ENCODE results near the gene PARP16.

Gene PARP16

DNA sequence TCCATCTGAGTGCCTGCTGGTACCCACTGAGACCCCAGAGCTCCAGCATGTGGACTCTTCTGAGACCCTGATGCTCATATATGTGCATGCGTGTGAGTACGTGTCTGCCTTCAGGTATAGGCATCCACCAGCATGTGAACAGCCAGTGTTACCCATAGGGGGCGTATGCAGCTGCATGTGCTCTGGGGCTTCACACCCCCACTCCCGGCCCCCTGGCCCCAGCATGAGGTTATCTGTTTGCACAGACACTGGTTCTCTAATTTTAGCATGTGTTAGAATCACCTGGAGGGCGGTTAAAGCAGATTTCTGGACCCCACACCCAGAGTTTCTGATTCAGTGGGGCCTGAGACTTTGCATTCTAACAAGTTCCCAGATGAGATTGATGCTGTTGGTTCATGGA, 74.6 kb downstream of the PARP16 start:
- Histone ChIP-seq H4K20me1 (ENCODE audit: insufficient read depth) (no peaks in the 10 kb centered on the region), H3K36me3 (ENCODE audit: insufficient read depth) (no peaks in the 10 kb centered on the region), H3K4me2 (no peak overlapping the region), H2AFZ (ENCODE audit: low read depth) (peak overlapping the region; percentile 34; the same call in 1 of the 2 replicates), H3K4me3 (IDR thresholded peaks at IDR 0.05; ENCODE audit: insufficient read depth, low read depth, low read length) (no peak overlapping the region), H3K27ac (no peak overlapping the region), H3K79me2 (ENCODE audit: insufficient read depth, low read depth) (no peaks in the 10 kb centered on the region), H3K9ac (no peak overlapping the region), H3K4me1 (ENCODE audit: low read depth, poor library complexity, severe bottlenecking) (no peaks in the 10 kb centered on the region), H3K27me3 (ENCODE audit: insufficient read depth, low read depth) (no peaks in the 10 kb centered on the region)
- TF ChIP-seq, protein P1, sequence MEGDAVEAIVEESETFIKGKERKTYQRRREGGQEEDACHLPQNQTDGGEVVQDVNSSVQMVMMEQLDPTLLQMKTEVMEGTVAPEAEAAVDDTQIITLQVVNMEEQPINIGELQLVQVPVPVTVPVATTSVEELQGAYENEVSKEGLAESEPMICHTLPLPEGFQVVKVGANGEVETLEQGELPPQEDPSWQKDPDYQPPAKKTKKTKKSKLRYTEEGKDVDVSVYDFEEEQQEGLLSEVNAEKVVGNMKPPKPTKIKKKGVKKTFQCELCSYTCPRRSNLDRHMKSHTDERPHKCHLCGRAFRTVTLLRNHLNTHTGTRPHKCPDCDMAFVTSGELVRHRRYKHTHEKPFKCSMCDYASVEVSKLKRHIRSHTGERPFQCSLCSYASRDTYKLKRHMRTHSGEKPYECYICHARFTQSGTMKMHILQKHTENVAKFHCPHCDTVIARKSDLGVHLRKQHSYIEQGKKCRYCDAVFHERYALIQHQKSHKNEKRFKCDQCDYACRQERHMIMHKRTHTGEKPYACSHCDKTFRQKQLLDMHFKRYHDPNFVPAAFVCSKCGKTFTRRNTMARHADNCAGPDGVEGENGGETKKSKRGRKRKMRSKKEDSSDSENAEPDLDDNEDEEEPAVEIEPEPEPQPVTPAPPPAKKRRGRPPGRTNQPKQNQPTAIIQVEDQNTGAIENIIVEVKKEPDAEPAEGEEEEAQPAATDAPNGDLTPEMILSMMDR (conservative IDR thresholded peaks at IDR 0.05; ENCODE audit: low read depth, low read length) = peak; percentile 74

GRCh38 chr15:65211482-65211982, 75.2 kb downstream of the PARP16 start:
- Histone ChIP-seq H3K27ac (no peak overlapping the region), H3K4me3 (IDR thresholded peaks at IDR 0.05; ENCODE audit: insufficient read depth, low read depth, low read length) (no peak overlapping the region), H4K20me1 (ENCODE audit: insufficient read depth) (no peaks in the 10 kb centered on the region), H3K4me1 (ENCODE audit: low read depth, poor library complexity, severe bottlenecking) (no peaks in the 10 kb centered on the region), H3K27me3 (ENCODE audit: insufficient read depth, low read depth) (no peaks in the 10 kb centered on the region), H3K36me3 (ENCODE audit: insufficient read depth) (no peaks in the 10 kb centered on the region), H3K79me2 (ENCODE audit: insufficient read depth, low read depth) (no peaks in the 10 kb centered on the region), H3K9ac (no peak overlapping the region), H2AFZ (ENCODE audit: low read depth) (0 out of 2 replicates have a peak overlapping the region, but pooled peaks have one; percentile 34), H3K4me2 (no peak overlapping the region)
- TF ChIP-seq, protein P1 (conservative IDR thresholded peaks at IDR 0.05; ENCODE audit: low read depth, low read length) = no peak

- Histone ChIP-seq H3K36me3 (ENCODE audit: insufficient read depth) (no peaks in the 10 kb centered on the region), H3K9ac (no peak within 1 kb of the TSS), H3K27me3 (ENCODE audit: insufficient read depth, low read depth) (no peaks in the 10 kb centered on the region), H3K4me1 (ENCODE audit: low read depth, poor library complexity, severe bottlenecking) (no peaks in the 10 kb centered on the region), H3K79me2 (ENCODE audit: insufficient read depth, low read depth) (no peaks in the 10 kb centered on the region), H3K4me3 (IDR thresholded peaks at IDR 0.05; ENCODE audit: insufficient read depth, low read depth, low read length) (no peak within 1 kb of the TSS), H4K20me1 (ENCODE audit: insufficient read depth) (no peaks in the 10 kb centered on the region), H2AFZ (ENCODE audit: low read depth) (peak within 1 kb of the TSS; percentile 34; the same call in 1 of the 2 replicates), H3K4me2 (no peak within 1 kb of the TSS), H3K27ac (no peak within 1 kb of the TSS)
- TF ChIP-seq, protein P1 (conservative IDR thresholded peaks at IDR 0.05; ENCODE audit: low read depth, low read length) = no peak
Measured at GRCh38 chr15:65210770-65211481, 75.8 kb downstream of the PARP16 start, which contains the start of gene CILP. Gene CILP, minus strand, starts transcription at chr15:65211473. Its CDS starts 1,718 bp downstream, at chr15:65209755.

GRCh38 chr15:65209701-65210643, 76.7 kb downstream of the PARP16 start:
- Histone ChIP-seq H3K27ac (no peak overlapping the region), H2AFZ (ENCODE audit: low read depth) (no peak overlapping the region), H3K36me3 (ENCODE audit: insufficient read depth) (no peaks in the 10 kb centered on the region), H3K4me2 (no peak overlapping the region), H3K27me3 (ENCODE audit: insufficient read depth, low read depth) (no peaks in the 10 kb centered on the region), H3K4me1 (ENCODE audit: low read depth, poor library complexity, severe bottlenecking) (no peaks in the 10 kb centered on the region), H4K20me1 (ENCODE audit: insufficient read depth) (no peaks in the 10 kb centered on the region), H3K79me2 (ENCODE audit: insufficient read depth, low read depth) (no peaks in the 10 kb centered on the region), H3K4me3 (IDR thresholded peaks at IDR 0.05; ENCODE audit: insufficient read depth, low read depth, low read length) (no peak overlapping the region), H3K9ac (no peak overlapping the region)
- TF ChIP-seq, protein P1 (conservative IDR thresholded peaks at IDR 0.05; ENCODE audit: low read depth, low read length) = no peak

Measured in KMS-11 (cell line).